IPS-15b (cell line): ENCODE data around the gene KCNMB4.

Source experiments
- H3K27me3 ChIP-seq: one replicate; pipeline ENCODE4 v1.6.1; 2013; ENCODE audit warnings: low read length; ENCODE audit not compliant: control insufficient read depth, insufficient read depth
- H3K36me3 ChIP-seq: one replicate; pipeline ENCODE4 v1.6.1; 2013; ENCODE audit warnings: low read length; ENCODE audit not compliant: control insufficient read depth, insufficient read depth
- H3K4me1 ChIP-seq: one replicate; pipeline ENCODE4 v1.6.1; 2013; ENCODE audit warnings: mild to moderate bottlenecking, low read length; ENCODE audit not compliant: control insufficient read depth, insufficient read depth
- H3K4me3 ChIP-seq: one replicate; pipeline ENCODE4 v1.5.1; 2013; ENCODE audit warnings: low read depth, low read length
- H3K9ac ChIP-seq: one replicate; pipeline ENCODE4 v1.6.1; 2013; ENCODE audit warnings: low read depth, mild to moderate bottlenecking, low read length
- H3K9me3 ChIP-seq: one replicate; pipeline ENCODE4 v1.6.1; 2013; ENCODE audit warnings: mild to moderate bottlenecking, low read length; ENCODE audit not compliant: control insufficient read depth, insufficient read depth

KCNMB4 gene

GRCh38 chr12:70449074-70449752 lies 83.1 kb downstream of the KCNMB4 start:
- Histone ChIP-seq H3K4me1 (no peaks in the 10 kb centered on the region), H3K4me3 (no peak overlapping the region), H3K9me3 (no peaks in the 10 kb centered on the region), H3K36me3 (no peaks in the 10 kb centered on the region), H3K27me3 (no peaks in the 10 kb centered on the region), H3K9ac (no peak overlapping the region)

GRCh38 chr12:70449753-70450341 lies 83.8 kb downstream of the KCNMB4 start:
- H3K9ac ChIP-seq: no peak overlapping the region
- H3K9me3 ChIP-seq: no peaks in the 10 kb centered on the region
- H3K36me3 ChIP-seq: no peaks in the 10 kb centered on the region
- H3K4me3 ChIP-seq: no peak overlapping the region
- no peaks in the 10 kb centered on the region for H3K4me1 ChIP-seq
- H3K27me3 ChIP-seq: no peaks in the 10 kb centered on the region

- Histone ChIP-seq H3K4me3 (no peak overlapping the region), H3K9me3 (no peaks in the 10 kb centered on the region), H3K9ac (no peak overlapping the region), H3K36me3 (no peaks in the 10 kb centered on the region), H3K4me1 (no peaks in the 10 kb centered on the region), H3K27me3 (no peaks in the 10 kb centered on the region)
Measured at GRCh38 chr12:70451528-70451927, 85.4 kb downstream of the KCNMB4 start.

GRCh38 chr12:70456953-70457352 lies 90.9 kb downstream of the KCNMB4 start:
- Histone ChIP-seq H3K36me3 (no peaks in the 10 kb centered on the region), H3K27me3 (no peaks in the 10 kb centered on the region)

GRCh38 chr12:70459786-70460185 lies 93.7 kb downstream of the KCNMB4 start:
- no peak overlapping the region for H3K4me3 ChIP-seq
- no peaks in the 10 kb centered on the region for H3K27me3 ChIP-seq
- H3K9ac ChIP-seq: no peak overlapping the region
- no peaks in the 10 kb centered on the region for H3K9me3 ChIP-seq
- no peaks in the 10 kb centered on the region for H3K4me1 ChIP-seq
- H3K36me3 ChIP-seq: no peaks in the 10 kb centered on the region

More at GRCh38 chr12:70456953-70457352, 90.9 kb downstream of the KCNMB4 start:
- Histone ChIP-seq H3K4me3 (no peak overlapping the region), H3K4me1 (no peaks in the 10 kb centered on the region), H3K9ac (no peak overlapping the region), H3K9me3 (no peaks in the 10 kb centered on the region)

- Histone ChIP-seq H3K27me3 (no peaks in the 10 kb centered on the region), H3K9me3 (no peaks in the 10 kb centered on the region), H3K9ac (no peak overlapping the region), H3K36me3 (no peaks in the 10 kb centered on the region), H3K4me3 (no peak overlapping the region), H3K4me1 (no peaks in the 10 kb centered on the region)
Measured at GRCh38 chr12:70463997-70464396, 97.9 kb downstream of the KCNMB4 start.

- Histone ChIP-seq H3K4me1 (no peaks in the 10 kb centered on the region), H3K4me3 (no peak overlapping the region), H3K9me3 (no peaks in the 10 kb centered on the region), H3K9ac (no peak overlapping the region), H3K36me3 (no peaks in the 10 kb centered on the region), H3K27me3 (no peaks in the 10 kb centered on the region)
Measured at GRCh38 chr12:70466753-70467152, 100.7 kb downstream of the KCNMB4 start.

GRCh38 chr12:70467476-70467875 lies 101.4 kb downstream of the KCNMB4 start:
- no peaks in the 10 kb centered on the region for H3K27me3 ChIP-seq

GRCh38 chr12:70467918-70468733 lies 102.0 kb downstream of the KCNMB4 start:
- no peak overlapping the region for H3K9ac ChIP-seq
- no peaks in the 10 kb centered on the region for H3K9me3 ChIP-seq
- H3K27me3 ChIP-seq: no peaks in the 10 kb centered on the region
- no peaks in the 10 kb centered on the region for H3K4me1 ChIP-seq
- H3K4me3 ChIP-seq: peak overlapping the region; percentile 3
- no peaks in the 10 kb centered on the region for H3K36me3 ChIP-seq

More at GRCh38 chr12:70467476-70467875, 101.4 kb downstream of the KCNMB4 start:
- no peak overlapping the region for H3K9ac ChIP-seq
- H3K9me3 ChIP-seq: no peaks in the 10 kb centered on the region
- H3K36me3 ChIP-seq: no peaks in the 10 kb centered on the region
- no peaks in the 10 kb centered on the region for H3K4me1 ChIP-seq
- no peak overlapping the region for H3K4me3 ChIP-seq

GRCh38 chr12:70468741-70469140 lies 102.7 kb downstream of the KCNMB4 start:
- H3K9ac ChIP-seq: no peak overlapping the region
- no peaks in the 10 kb centered on the region for H3K27me3 ChIP-seq

GRCh38 chr12:70469221-70469820 lies 103.2 kb downstream of the KCNMB4 start:
- Histone ChIP-seq H3K9me3 (no peaks in the 10 kb centered on the region), H3K4me1 (no peaks in the 10 kb centered on the region), H3K4me3 (no peak overlapping the region), H3K27me3 (no peaks in the 10 kb centered on the region), H3K36me3 (no peaks in the 10 kb centered on the region), H3K9ac (no peak overlapping the region)

More at GRCh38 chr12:70468741-70469140, 102.7 kb downstream of the KCNMB4 start:
- Histone ChIP-seq H3K36me3 (no peaks in the 10 kb centered on the region), H3K4me3 (no peak overlapping the region), H3K9me3 (no peaks in the 10 kb centered on the region), H3K4me1 (no peaks in the 10 kb centered on the region)
